Ramos (cell line): Measurements from ENCODE around the gene NUDT4.

Experiments
- in situ Hi-C: fragments of 300-500 bp; cut with MboI; formaldehyde crosslinking; loops from one replicate; pipeline ENCODE4 v1.14.3; 2022; ENCODE audit warnings: low sequenced_read_pairs; ENCODE audit not compliant: unreplicated experiment

The NUDT4 gene

DNA sequence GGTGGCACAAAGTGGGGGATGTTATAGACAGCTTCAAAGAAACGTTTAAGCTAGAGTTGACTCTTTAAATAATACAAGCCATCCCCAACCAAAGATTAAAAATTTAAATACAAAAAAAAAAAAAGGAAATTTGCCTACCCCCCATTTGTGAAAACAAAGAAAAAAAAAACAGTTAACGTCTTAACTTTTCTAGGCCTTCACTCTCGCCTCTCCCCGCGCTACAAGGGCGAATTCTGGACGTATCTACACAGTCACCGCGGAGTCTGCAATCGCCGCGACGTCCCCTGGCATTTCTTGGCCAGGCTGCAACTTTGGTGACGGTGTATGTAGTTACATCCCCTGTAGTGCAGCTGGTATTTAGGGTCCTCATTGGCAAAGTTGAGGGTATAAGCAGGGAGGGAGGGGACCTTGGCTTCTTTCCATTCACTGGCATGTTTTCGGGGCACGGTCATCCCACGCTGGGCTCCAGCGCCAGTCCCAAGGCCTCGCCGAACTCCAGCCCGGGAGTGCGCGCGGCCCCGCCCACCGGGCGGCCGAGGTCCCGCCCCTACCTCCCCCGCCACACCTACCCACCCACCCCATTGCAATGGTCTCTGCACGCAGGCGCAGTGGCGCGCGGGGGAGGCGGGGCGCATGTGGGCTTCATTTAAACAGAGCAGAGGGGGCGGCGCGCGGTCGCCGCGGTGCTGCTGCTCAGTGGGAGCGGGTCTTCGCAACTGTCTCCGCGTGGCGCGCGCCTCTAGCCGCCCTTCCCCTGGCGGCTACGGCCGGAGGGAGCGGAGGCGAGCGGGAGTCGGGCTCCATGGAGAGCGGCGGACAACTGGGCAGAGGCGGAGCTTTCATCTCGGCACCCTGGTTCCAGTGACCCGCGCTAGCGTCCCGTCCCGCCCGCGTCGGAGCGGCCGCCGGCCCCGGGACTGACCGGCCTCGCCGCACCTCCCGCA is at the start of gene NUDT4:
Gene NUDT4, plus strand, starts transcription at position 674 of the 944 bp plus-strand sequence. CDS start 398 bp downstream, outside the sequence.
- in situ Hi-C loops: loop anchor here (25.0 kb wide), 1 partner anchor 590 kb away; no protein-coding TSS in a partner anchor

DNA sequence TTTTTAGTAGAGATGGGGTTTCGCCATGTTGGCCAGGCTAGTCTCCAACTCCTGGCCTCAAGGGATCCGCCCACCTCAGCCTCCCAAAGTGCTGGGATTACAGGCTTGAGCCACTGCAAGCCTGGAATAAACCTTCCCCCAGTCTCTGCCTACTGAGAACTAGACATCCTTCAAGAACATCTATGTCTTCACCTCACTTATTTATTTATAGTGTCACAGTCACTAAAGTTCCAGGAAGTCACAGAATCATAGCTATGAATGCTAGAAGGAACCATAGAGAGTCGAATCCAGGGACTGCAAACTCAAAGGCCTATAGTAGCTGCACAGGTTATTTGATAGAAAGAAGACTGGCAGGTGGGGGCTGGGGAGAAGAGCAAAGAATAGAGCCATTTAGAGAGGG is 44.7 kb upstream of the NUDT4 start:
- in situ Hi-C loops: no loop called here

DNA sequence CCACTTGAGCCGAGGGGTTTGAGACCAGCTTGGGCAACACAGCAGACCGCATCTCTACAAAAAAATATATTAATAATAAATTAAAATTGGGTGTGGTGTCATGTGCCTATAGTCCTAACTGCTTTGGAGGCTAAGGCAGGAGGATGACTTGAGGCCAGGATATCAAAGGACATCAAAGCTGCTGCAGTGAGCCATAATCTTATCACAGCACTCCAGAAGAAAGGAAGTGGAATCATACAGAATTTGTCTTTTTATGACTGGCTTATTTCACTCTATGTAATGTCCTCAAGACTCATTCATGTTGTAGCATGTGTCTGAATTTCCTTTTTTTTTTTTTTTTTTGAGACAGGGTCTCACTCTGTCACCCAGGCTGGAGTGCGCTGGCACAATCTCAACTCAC is 43.9 kb upstream of the NUDT4 start:
- in situ Hi-C loops: no loop called here

DNA sequence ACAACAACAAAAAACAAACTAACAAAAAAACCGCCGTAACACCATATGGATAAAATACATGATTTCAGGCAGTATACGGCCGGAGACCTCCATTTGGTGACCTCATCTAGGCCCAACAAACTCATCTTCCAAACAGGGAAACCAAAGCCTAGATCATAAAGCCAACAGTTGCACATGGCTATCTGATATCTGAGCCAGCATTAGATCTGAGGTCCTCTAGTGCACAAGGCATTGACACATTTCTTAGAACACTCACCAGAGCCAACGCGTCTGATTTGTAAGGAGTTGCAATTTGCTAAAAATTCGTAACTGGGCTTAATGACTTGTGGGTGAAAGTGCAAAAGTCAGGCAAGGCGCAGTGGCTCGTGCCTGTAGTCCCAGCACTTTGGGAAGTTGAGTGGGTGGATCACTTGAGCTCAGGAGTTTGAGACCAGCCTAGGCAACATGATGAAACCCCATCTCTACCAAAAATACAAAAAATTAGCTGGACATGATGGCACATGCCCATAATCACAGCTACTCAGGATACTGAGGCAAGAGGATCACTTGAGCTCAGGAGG is 42.0 kb upstream of the NUDT4 start:
- in situ Hi-C loops: no loop called here

DNA sequence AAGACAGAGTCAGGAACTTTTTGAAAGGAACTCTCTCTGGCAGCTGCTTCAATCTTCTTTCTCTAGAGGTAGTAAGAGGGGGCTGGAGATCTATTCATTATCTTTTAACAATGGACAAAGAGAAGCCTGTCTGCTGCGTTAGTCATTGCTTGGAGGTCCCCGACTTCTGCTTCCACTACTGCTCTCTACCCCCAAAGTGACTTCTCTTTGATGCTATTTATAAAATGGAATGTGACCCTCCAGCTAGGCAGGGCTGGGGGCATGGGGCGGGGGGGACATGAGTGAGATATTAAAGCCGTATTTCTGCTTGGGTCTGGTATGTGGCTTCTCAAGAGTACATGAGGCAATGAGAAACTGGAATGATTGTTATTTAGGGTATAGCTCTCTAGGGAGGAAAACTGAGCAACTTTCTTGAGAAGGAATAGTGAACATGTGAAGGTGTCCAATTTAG is 41.4 kb upstream of the NUDT4 start:
- in situ Hi-C loops: no loop called here

DNA sequence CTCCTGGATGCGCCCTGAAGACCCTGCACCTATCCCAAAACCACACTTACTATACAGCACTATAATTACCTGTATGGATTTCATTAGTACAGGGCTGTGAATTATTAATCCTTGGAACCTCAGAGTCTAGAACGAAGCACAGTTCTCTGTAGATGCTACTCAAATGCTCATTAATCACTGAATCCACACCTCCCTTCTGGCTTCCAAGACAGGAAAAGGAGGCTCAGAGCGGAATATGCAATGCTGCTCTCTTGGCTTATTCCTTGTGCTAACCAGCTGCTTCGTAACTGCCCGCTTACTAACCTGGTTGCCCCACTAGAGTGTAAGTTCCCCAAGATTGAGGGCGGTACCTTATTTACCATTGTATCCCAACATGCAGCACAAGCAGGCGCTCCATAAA is 39.1 kb upstream of the NUDT4 start:
- in situ Hi-C loops: no loop called here

DNA sequence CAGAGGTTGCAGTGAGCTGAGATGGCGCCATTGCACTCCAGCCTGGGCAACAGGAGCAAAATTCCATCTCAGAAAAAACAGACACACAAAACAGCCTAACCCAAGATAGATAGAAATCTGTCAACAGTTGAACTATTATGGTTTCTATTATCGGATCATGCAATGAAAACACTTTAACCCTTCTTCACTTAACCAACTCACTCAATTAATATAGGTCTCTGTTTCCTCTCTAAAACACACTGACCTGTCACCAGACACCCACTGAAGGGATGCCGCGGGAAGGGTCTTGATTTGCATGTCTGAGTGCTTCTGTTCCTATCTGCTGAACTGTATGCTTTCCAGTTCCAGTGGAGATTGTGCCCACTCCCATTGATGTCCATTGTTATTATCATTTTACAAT is 38.0 kb upstream of the NUDT4 start:
- in situ Hi-C loops: no loop called here

DNA sequence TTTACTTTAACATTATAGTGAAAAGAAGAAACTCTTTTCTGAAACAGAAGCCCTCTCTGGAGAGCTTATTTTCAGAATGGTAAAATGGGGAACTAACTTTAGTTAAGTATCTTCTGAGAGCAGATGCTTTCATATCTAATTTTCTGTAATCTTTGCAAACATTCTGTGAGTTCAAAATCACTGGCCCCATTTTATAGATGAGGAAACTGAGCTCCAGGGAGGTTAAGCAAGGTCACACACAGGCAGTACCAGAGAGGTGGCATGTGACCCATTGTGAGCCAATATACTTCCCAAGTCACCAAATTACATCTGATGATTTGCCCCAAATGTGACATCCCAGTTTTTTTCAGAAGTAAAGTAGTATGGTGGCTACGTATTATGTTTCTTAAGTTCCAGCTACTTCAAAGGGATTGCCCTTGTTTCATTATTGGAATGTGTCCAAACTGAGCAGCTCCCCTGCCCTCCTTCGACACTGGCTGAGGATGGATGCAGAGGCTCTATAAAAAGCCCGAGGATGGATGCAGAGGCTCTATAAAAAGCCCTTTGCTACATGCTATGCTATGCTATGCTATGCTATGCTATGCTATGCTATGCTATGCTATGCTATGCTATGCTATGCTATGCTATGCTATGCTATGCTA is 36.2 kb upstream of the NUDT4 start:
- in situ Hi-C loops: no loop called here

DNA sequence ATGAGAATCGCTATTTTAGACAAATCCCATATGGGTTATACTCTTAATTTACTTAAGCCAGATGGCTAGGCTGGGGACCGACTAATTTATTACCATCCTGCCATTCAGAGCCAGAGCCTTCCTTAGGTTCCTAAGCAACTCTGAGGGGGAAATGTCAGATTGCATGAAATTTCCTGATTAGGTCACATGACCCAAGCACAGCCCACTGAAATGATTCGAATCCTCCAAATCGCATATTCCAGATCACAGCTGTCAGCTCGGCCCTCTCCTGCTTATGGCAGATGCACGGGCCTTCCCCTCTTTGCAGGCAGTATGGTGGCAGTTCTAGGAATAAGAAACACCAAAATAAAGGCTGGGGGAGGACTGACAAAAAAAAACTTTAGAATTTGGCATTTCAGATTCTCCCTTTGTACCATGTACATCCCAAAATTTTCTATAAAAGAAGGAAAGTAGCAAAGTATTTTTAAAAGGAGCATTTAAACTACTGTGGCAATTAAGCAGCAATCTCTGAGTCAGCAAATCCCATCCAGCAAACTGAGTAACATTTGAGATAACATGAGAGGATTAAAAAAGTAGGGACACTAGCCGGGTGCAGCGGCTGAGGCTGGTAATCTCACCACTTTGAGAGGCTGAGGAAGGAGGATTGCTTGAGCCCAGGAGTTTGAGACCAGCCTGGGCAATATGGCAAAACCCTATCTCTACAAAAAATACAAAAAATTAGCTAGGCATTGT is 30.5 kb upstream of the NUDT4 start:
- in situ Hi-C loops: no loop called here

DNA sequence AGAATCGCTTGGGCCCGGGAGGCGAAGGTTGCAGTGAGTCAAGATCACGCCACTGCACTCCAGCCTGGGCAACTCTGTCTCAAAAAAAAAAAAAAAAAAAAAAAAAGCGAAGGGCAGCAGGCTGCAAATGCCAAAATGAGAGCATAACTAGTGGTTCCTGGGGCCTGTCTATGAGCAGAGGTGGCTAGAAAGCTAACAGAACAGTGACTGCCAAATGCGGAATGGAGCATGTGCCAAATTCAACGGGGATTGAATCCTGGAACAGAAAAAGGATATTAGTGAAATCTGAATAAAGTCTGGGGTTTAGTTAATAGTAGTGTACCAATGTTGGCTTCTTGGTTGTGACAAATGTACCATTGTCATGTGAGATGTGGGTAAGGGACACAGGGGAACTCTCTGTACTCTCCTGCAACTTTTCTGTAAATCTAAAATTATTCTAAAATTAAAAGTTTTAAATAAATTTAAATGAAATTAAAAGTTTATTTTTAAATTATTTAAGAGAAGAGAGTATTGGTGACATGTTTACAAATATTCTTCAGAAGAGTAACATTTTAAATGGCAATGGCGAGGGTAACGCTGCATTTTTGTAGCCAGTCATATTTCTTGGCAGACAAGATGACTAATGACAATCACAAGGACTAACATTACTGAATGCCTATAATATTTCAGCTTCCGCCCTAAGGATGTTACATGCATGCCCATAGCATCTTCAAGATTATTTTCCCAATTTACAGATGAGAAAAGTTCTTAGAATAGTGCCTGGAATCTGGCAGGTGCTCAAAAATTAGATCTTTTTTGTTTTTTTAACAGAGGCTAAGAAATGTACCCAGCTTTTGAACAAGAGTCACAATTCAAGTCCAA is 28.9 kb upstream of the NUDT4 start:
- in situ Hi-C loops: no loop called here

DNA sequence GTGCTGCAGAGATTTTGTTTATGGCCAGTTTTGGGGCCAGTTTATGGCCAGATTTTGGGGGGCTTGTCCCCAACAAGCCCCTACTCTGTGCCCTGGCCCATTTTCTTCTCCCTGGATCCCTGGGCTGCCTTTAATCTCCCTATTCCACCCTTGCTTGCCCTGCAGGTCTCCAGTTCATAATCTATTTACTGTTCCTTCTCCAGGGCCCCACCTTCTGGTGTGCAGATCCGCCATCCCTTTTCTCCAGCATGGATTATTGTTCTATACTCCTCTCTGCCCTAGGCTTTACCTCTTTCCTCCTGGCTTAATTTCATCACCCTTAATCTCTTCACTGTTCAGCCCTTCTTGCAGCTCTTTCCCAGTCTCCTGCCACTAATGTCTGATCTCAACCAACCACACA is 26.0 kb upstream of the NUDT4 start:
- in situ Hi-C loops: no loop called here

DNA sequence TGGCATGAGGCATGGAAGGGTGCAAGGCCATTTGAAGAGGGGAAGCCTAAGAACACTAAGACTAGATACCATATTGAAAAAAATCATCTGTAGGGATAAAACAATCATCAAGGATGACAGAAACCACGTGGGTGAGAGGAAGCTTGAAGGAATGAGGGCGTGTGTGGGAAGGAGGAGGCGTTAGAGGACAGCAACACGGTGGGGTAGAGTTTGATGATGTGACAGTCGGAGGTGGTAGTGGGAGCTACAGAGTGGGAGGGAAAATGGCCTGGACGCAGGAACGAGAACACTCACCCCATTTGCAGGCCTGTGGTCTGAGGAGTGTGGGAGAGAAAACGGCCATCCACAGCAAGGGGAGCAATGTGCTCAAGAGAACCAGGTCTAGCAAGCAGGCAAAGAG is 25.4 kb upstream of the NUDT4 start:
- in situ Hi-C loops: no loop called here

DNA sequence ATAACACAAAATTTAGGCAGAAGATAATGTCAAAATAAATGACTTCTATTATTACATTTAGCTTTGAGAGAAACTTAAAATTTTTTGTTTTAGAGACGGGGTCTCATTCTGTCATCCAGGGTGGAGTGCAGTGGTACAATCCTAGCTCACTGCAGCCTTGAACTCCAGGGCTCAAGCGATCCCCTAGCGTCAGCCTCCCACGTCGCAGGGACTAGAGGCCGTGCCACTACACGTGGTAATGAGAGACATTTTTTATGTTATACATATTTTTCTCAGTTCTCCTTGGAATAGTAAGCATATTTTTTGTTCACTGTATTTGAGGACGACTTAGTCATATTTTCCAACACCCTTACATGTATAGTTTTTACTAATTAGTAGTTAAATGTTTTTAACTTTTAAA is 21.5 kb upstream of the NUDT4 start:
- in situ Hi-C loops: no loop called here

DNA sequence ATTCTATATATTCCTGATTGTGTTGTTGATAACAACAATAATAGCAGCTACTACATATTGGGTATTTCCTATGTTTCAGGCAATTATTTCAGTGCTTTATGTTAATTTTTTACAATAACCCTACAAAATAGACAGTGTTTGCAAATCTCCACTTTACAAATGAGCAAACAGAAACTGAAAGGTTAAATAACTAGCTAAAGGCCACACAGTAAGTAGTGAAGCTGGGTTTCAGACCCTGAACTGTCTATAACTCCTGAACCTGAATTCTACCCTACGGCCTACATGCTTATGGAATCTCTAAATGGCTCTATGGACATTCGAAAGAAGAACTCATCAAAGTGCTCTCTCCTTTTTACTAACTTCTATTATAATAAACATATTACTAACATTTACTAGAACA is 19.7 kb upstream of the NUDT4 start:
- in situ Hi-C loops: no loop called here

DNA sequence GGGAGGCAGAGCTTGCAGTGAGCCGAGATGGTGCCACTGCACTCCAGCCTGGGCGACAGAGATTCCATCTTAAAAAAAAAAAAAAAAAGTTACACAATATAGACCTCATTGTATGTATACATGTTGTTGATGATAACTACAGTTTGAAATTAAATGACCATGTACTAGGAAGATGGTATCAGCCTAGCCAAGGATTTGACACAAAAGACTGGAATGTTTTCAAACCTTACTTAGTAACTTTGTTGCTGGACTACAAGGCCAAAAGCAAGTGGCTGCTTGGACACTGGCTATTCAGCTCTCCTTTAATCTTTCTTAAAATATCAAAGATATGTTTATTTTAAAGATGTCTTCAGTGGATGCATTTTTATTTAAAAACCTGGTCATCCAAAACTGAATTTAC is 18.9 kb upstream of the NUDT4 start:
- in situ Hi-C loops: no loop called here

DNA sequence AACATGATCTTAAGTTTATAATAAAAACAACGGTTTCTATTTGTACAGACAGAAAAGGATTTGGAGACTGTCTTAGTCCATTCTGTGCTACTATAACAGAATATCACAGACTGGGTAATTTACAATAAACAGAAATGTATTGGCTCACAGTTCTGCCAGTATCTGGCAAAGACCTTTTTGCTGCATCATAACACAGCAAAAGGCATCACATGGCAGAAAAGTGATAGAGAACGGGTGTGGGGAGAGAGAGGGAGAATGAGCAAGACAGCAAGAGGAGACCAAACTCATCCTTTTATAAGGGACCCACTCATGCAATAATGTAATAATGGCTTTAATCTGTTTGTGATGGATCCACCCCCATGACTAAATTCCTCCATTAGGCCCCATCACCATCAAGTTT is 17.0 kb upstream of the NUDT4 start:
- in situ Hi-C loops: no loop called here

DNA sequence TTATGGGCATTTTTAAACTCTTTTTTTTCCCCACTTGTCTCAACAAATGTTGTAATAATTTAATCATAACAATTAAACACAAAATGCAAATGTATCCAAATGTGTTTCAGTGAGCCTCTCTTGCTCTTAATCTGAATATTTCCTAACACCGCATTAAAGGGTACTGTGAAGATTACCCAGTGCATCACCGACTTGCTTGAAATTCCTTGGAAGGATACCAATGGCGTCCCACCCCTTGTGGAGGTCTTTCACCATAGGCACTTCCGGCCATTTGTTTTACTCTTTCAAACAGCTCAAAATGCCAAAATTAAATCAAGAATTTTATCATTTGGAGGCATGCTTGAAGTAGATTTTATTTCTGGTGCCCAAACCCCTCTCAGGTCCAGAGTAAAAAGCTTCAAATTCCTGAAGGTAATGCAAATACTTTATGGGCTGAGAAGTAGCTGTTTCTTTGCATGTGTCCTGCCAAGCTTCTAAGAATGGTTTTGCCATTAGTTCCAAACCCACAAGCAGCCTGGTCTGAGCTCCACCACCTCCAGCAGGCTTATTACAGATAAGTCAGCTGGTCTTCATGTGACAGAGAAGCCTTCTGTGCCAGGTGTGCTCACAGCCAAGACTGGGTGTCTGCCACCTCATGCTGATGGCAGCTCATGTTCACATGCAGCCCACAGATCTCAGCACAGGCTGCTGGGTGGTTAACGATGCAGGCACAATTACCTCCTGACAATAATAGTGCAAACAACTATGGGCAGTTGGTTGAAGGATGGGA is 16.4 kb upstream of the NUDT4 start:
- in situ Hi-C loops: no loop called here

DNA sequence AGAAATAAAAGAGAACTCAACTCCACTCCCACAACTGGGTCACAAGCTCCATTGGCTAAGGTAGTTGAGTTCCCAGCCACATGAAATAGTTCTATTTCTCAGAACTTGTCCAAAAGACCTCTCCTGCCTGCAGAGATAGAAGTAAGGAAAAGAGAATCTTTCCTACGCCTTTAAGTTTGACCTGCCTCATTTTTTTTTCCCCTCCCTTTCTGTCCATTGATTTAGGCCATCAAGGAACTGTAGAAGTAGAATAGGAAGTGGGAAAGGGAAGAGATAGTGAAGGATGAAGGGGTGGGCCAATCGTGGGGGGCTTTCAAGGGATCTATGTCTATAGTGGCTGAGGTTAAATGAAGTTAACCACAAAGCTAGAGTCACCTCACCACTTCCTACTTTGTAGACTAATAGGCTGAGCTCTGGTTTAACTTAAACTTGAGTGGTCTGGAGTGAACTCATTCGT is 13.9 kb upstream of the NUDT4 start:
- in situ Hi-C loops: no loop called here
